Measurements from ENCODE around the gene ADCY1.

Gene ADCY1

DNA sequence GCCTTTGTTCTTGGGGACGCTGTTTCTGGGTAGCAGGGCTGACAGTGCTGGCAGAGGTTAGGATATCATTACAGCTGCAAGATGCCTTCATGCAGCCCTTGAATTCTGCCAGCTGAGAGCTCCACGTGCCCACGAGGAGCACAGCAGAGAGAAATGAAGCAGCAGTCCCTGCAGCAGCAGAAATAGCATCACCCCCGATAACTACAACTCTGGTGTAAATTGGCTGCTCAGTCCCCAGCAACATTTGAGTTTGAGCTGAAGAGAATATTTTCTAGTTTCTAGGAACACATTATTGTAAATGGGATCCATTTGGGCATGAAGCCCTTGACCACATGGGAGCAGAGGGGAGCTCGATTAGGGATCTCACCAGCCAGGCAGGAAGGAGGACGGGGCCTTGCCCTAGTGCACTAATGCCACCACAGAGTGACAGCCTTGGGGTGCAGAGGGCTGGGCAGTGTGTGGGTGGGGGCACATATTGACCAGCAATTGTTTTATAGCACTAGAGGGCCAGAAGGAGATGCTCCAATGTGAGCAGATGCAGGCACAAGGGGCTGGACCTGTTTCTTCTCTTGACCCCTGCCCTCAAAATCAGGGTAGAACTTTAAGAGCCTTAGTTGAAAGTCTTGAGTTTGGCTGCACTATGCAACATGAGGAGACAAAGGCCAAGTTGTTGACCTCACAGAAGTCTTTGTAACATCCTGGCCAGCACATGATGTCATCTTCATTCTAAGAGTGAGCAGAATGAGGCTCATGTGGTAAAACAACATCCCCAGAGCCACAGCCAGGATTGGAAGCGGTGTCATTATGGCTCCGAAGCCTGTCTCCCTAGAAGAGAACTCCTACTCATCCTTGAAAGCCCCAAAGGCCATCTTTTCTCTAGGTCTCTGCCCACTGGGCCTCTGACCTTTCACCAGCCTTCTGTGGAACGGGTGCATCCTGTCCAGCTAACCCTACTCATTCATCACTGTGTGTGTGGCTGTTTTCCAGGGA lies 52.6 kb downstream of the ADCY1 start:
- no peak for DNase-seq

- no peak for DNase-seq
Observed at GRCh38 chr7:45627691-45628456, 53.7 kb downstream of the ADCY1 start.

DNA sequence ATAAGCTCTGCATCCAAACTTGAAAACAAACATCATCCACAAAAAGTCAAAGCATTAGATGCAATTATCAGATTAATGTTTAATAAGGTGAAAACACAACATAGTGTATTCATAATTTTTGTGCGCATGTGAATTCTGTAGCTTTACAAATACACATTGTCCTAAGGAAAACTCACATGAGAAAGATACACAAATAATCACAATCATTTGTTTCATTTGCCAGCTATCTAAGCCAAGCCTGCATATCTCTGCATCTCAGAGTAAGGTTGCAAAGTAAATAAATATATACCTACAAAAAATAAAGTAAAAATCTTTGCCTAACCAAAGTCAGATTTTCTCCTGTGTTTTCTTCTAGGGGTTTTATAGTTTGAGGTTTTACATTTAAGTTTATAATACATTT lies 57.4 kb downstream of the ADCY1 start:
- no peak for DNase-seq

DNA sequence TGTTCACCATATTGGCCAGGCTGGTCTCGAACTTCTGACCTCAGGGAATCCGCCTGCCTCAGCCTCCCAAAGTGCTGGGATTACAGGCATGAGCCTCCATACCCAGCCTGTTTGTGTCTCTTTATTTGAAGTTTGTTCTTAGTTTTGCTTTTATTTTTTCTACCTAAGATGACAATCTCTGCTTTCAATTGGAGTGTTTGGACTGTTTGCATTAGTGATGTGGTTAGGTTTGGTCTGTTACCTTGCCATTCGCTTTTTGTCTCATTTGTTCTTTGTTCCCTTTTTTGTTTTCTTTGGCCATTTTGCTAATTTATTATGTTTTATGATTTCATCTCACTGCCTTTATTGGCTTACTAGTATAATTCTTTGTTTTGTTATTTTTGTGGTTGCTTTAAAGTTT lies 62.6 kb downstream of the ADCY1 start:
- DNase-seq: no peak

DNA sequence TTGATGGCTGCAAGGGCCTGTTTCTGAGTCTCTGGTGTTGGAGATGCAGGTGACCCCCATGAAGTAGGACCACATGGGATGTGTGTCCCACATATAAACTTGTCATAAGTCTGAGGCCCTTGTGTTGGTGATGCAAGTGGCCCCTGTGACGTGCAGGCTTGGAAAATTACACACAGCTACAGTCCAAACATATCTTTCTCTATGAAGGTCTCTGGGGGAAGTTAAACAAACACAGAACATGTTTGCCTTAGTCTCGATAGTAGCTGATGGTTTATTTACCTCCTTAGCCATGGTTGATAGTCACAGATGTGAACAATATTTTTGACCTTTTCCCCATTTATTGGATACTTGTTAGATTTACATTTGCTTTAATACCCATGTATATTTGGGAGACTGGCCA lies 64.7 kb downstream of the ADCY1 start:
- DNase-seq: no peak

GRCh38 chr7:45642044-45642443 lies 67.9 kb downstream of the ADCY1 start:
- DNase-seq: no peak

DNA sequence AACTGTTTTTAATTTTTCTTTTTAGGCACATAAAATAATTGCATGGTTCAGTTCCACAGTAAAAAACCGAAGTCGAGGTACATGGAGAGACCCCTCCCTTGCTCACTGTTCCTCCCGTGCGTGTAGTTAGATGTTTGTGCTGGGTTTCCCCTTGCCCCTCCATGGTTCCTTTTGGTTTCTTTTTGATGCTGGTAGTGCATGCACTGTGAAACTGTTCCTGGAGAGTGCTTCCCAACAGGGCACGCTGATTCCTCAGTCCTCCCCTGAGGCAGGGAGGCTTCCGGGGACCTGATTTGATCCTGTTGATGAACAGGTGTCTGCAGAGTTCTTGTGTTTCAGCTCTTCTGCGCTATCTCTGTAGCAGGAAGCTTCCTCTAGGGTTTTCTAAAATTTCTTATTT lies 69.5 kb downstream of the ADCY1 start:
- no peak for DNase-seq

GRCh38 chr7:45644237-45644636 lies 70.1 kb downstream of the ADCY1 start:
- no peak for DNase-seq

- DNase-seq: no peak
Observed at GRCh38 chr7:45645141-45645969, 71.2 kb downstream of the ADCY1 start.

DNA sequence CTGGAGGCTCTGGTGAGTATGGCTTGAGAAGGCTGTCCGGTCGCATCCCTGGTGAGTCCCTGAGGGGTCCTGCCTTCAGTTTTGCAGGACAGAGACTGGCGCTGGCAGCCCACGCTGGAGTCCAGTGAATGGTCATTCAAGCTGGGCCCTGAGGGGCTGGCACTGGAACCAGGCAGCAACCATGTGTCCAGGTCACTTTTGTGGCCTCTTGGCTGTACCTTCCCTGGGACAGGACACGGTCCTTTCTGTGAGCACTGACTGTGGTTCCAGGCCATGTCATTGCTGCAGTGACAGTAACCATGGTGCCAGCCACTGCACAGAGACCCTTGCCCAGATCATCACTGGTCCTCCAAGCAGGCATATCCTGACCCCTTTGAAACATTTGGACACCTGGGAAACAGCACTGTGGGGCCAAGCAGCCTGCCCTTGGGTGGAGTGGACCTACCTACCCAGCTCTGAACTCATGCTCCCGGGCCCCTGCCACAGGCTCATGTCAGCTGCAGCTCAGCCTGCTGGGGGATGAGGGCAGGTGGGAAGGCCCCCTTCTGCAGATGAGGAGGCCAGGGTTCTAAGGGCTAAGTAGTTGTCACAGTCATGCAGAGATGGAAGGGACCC lies 72.1 kb downstream of the ADCY1 start:
- DNase-seq: no peak

GRCh38 chr7:45646996-45647825 lies 73.0 kb downstream of the ADCY1 start:
- DNase-seq: no peak

DNA sequence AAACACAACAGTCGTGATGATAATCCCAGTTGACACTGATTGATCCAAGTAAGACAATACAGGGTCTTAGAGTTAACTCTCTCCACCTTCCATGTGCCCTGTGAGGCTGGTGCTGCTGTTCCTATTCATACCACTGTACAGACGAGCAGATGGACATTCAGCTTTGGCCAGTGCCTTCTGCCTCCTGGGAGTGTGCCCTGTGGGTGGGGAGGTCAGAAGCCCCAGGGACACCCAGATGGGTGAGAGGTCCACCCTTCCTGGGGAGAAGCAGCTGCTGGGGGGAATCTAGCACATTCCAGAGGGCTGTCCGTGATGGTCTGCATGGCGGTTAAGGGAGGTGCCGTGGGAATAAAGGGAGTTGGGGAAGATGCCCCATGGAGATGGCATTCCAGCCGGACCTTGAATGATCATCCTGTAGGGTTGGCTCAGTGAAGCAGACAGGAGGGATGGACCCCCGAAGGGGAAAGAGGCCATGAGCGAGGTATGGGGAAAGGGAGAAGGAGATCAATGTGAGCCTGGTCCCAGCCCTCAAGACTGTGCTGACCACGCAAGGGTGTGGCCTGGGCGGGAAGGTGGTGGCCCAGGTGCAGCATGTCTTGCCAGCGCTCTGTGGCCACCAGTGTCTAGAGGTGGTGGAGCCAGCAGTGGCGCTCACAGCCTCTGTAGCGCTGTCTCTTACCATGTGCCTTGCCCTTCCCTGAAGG lies 74.0 kb downstream of the ADCY1 start:
- DNase-seq: no peak

DNA sequence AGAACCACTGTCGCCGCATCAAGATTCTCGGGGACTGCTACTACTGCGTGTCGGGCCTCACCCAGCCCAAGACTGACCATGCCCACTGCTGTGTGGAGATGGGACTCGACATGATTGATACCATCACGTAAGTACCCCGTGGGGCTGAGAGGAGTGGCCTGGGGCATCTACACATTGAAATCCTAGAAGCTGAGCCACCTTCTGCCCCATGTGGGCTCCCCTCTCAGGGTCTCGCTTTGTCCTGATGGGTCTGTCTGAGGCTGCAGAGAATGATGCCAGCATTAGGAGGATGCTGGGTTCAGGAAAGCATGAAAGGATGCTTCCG lies 74.5 kb downstream of the ADCY1 start:
- DNase-seq: no peak

- no peak for DNase-seq
Observed at GRCh38 chr7:45649560-45650346, 75.6 kb downstream of the ADCY1 start.

DNA sequence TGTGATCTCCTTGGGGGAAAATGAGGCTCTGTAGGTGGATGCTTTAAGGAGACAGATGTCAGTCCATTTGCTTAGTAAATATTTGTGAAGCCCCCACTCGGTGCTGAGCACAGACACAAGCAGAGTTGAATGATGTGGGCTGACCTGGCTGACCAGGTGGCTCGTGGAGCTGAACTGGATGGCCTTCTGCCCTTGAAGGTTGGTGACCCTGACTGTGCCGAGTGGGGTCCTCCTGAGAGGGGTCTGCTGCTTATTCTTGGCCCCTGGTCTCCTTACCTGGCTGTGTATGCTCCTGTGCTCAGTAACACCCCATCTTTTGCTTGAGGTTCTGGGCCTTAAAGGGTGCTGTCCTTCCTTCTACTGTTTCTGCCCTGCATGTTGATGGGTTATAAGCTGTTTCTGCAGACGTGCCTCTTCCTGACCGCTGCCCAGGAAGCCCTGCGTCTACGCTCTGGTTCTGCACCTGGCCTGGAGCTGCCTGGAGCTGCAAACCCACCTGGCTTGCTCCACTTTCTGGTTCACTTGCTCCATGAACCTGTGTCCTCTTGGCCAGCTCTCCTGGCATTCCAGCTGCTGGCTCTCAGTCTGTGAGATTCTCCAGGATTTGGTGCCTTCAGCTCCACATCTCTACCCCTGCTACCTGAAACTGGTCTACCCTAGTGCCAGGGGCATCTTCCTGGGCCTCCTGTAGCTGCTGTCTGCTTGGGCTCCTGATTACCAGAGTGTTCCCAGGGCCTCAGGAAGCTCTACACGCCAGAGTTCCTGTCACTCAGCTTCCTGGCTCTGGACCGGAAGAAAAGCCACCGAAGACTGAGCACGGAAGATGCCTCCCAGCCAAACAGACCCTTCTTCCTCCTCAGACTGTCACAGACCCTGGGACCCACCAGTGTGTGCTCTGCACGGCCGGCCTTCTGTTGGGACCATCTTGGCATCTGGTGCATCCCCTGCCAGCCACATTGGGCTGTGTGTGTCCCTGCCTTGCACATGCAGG lies 76.5 kb downstream of the ADCY1 start:
- no peak for DNase-seq

DNA sequence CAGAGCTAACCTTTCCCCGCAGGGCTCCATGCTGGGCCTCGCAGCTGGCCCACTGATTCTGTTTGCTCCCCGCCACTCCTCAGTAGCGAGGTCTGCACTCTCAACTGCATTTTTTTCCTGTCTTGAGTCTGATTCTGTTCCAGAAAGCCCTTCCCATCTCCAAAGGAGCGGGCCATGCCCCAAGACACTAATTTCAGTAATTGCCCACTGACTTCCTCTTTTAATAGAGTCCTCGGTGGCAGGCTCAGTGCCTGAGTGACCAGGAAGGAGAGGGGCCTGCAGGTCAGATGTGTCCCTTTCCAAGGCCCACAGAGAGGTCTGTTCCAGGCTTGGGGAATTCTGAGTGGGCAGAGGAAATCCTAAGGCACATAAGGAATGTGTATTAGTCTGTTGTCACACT lies 77.4 kb downstream of the ADCY1 start:
- DNase-seq: no peak

GRCh38 chr7:45652630-45653029 lies 78.5 kb downstream of the ADCY1 start:
- DNase-seq: no peak

- no peak for DNase-seq
Observed at GRCh38 chr7:45653209-45653907, 79.2 kb downstream of the ADCY1 start.
